MCF 10A (cell line): ENCODE data around the gene RFX2. TPM values are rescaled to one million over a fixed set of nuclear protein-coding genes. Genes with fewer than 3 reads are reported as not detected.
A peak's percentile ranks its signal among the peaks of the same experiment; 100 is the strongest.

Experiments
- BruUV-seq: library from RNA; stranded (reverse); fragments of 400-500 nt; replicated peaks from 2 replicates; lab custom pipeline; 2021; lab: Mats Ljungman, UMichigan
- CTCF ChIA-PET: fragments of 300-600 bp; sonication (Branson Sonifier 250); formaldehyde crosslinking; extraction: SDS; loops from one replicate; lab custom pipeline; 2021; ENCODE audit warnings: antibody characterized with exemption, inconsistent platforms; lab: Yijun Ruan, JAX
- POLR2A ChIA-PET: fragments of 300-600, 350-650 bp; sonication (Branson Sonifier 250); formaldehyde crosslinking; extraction: SDS; loops from one replicate; lab custom pipeline; 2020; ENCODE audit warnings: antibody characterized with exemption, inconsistent platforms; lab: Yijun Ruan, JAX
- DNase-seq: peaks from one replicate; pipeline ENCODE4 v3.0.0-alpha.2; 2018; ENCODE audit not compliant: unreplicated experiment
- H3K27ac Mint-ChIP-seq: one replicate; pipeline ENCODE4 v1.8.0; 2022; ENCODE audit warnings: mild to moderate bottlenecking, low read depth, mixed read lengths; ENCODE audit not compliant: unreplicated experiment
- H3K27me3 Mint-ChIP-seq: one replicate; pipeline ENCODE4 v1.8.0; 2022; ENCODE audit warnings: mixed read lengths; ENCODE audit not compliant: insufficient read depth, unreplicated experiment
- H3K36me3 Mint-ChIP-seq: one replicate; pipeline ENCODE4 v1.8.0; 2022; ENCODE audit warnings: mild to moderate bottlenecking, moderate library complexity, mixed read lengths; ENCODE audit not compliant: insufficient read depth, unreplicated experiment
- H3K4me1 Mint-ChIP-seq: one replicate; pipeline ENCODE4 v1.8.0; 2022; ENCODE audit warnings: mixed read lengths; ENCODE audit not compliant: insufficient read depth, unreplicated experiment
- H3K4me3 Mint-ChIP-seq: one replicate; pipeline ENCODE4 v1.8.0; 2022; ENCODE audit warnings: mild to moderate bottlenecking, moderate library complexity, mixed read lengths; ENCODE audit not compliant: unreplicated experiment
- H3K9me3 Mint-ChIP-seq: one replicate; pipeline ENCODE4 v1.8.0; 2022; ENCODE audit warnings: mixed read lengths; ENCODE audit not compliant: unreplicated experiment
- intact Hi-C: fragments of 100-400 bp; cut with micrococcal nuclease; formaldehyde crosslinking; loops from 2 replicates; pipeline ENCODE4 v1.14.1; 2022
- total RNA-seq: library from RNA; stranded (reverse); gene quantifications from 2 replicates; pipeline ENCODE4 v1.2.3, GENCODE V29; 2022
- TF ChIP-seq, protein P1 (sequence below): fragments of 200-600 bp; IDR thresholded peaks from one replicate; pipeline ENCODE4 v1.8.0; 2022; ENCODE audit warnings: antibody characterized with exemption, mild to moderate bottlenecking; ENCODE audit not compliant: unreplicated experiment

The RFX2 gene
- total RNA-seq, 1 experiment from 2014 or later = 9.9 TPM

DNA sequence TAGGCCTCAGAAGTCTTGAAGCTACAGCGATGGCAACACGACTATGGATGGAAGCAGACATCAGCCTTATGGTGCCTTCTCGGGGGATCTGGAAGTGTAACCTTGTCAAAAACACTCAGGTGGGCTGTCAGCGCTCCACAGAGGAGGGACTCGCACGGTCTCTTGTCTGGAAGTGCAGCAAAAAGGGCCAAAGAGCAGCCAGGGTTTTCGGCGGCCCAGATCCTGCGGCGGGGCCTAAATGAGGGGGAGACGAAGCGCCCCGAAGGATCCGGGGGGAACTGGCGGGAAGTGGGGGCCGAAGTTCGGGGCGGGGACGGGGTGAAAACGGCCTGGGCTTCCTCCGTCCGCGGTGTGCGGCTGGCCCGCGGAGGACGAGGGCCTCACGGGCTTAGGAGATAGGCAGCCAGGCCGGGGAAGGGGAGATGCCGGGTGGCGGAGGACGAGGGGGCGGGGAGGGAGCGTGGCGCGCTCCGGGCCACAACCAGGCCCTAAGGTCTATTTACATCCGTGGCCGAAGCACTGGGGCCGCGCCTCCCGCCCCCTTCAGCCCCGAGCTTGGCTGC, 133.0 kb downstream of the RFX2 start:
- TF ChIP-seq, protein P1, sequence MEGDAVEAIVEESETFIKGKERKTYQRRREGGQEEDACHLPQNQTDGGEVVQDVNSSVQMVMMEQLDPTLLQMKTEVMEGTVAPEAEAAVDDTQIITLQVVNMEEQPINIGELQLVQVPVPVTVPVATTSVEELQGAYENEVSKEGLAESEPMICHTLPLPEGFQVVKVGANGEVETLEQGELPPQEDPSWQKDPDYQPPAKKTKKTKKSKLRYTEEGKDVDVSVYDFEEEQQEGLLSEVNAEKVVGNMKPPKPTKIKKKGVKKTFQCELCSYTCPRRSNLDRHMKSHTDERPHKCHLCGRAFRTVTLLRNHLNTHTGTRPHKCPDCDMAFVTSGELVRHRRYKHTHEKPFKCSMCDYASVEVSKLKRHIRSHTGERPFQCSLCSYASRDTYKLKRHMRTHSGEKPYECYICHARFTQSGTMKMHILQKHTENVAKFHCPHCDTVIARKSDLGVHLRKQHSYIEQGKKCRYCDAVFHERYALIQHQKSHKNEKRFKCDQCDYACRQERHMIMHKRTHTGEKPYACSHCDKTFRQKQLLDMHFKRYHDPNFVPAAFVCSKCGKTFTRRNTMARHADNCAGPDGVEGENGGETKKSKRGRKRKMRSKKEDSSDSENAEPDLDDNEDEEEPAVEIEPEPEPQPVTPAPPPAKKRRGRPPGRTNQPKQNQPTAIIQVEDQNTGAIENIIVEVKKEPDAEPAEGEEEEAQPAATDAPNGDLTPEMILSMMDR = no peak
- no TSS peak for BruUV-seq
- Mint-ChIP-seq H3K9me3 (no peaks in the 10 kb centered on the region), H3K27ac (peak overlapping the region; percentile 96), H3K27me3 (no peaks in the 10 kb centered on the region), H3K4me1 (peaks cover 27% of the 10 kb centered on the region), H3K36me3 (peaks cover 7% of the 10 kb centered on the region), H3K4me3 (peak overlapping the region; percentile 89)
- intact Hi-C loops = no loop called here
- POLR2A ChIA-PET = interaction anchor here (0.6 to 3.5 kb wide), 10 partner anchors 9 to 261 kb away, joined by 3 to 18 read pairs (median 4); partner anchors contain the start of genes NDUFA11 and VMAC
- CTCF ChIA-PET = interaction anchor here (0.7 to 3.4 kb wide), 4 partner anchors 10 to 183 kb away, joined by 3 to 19 read pairs (median 11); no protein-coding TSS in a partner anchor
- DNase-seq = no peak

DNA sequence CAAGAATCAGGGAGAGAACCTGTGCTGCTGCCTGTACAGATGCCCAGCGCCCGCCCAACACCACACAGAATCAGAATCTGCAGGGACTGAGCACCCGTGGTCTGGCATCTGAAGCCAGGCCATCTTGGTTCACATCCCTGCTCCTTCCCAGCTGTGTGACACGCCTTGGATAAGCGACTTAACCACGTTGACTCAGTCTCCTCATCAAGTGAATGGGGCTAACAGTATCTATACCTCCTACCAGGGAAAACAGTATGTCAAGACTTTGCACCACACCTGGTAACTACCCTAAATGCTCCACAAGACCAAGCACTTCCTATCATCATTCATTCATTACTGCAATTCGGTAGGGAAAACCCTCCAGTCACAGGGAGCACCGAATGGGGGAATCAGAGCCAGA, 133.5 kb downstream of the RFX2 start:
- Mint-ChIP-seq H3K27ac (peak overlapping the region; percentile 96), H3K4me1 (peaks cover 27% of the 10 kb centered on the region), H3K27me3 (no peaks in the 10 kb centered on the region), H3K4me3 (peak overlapping the region; percentile 89), H3K9me3 (no peaks in the 10 kb centered on the region), H3K36me3 (peaks cover 7% of the 10 kb centered on the region)
- TF ChIP-seq, protein P1 = no peak
- CTCF ChIA-PET = interaction anchor here (0.7 to 2.9 kb wide), 4 partner anchors 10 to 1940 kb away, joined by 3 to 19 read pairs (median 4); no protein-coding TSS in a partner anchor
- POLR2A ChIA-PET = interaction anchor here (0.6 to 3.5 kb wide), 6 partner anchors 8 to 148 kb away, joined by 3 to 18 read pairs (median 4); partner anchors contain the start of genes NDUFA11 and VMAC
- intact Hi-C loops = no loop called here
- TSS peak; percentile 18 for BruUV-seq
- DNase-seq = no peak

DNA sequence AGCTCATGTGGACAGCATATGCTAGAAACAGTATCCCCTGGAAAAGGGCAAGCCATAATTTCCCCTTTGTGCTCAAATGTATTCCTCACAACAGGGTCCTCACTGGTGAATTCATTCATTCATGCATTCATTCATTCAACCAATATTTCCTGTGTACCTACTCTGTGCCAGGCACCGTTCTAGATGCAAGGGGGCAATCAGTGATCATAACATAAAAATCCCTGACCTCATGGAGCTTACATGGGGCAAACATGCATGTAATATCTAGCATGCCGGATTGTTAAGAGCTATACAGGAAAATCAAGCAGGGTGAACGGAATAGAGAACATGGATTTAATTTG, 134.9 kb downstream of the RFX2 start:
- Mint-ChIP-seq H3K4me3 (peak overlapping the region; percentile 89), H3K27ac (peak overlapping the region; percentile 67), H3K9me3 (no peaks in the 10 kb centered on the region), H3K27me3 (no peaks in the 10 kb centered on the region), H3K36me3 (peaks cover 7% of the 10 kb centered on the region), H3K4me1 (peaks cover 27% of the 10 kb centered on the region)
- TF ChIP-seq, protein P1 = no peak
- BruUV-seq = no TSS peak
- ChIA-PET CTCF (interaction anchor here (1.2 to 2.9 kb wide), 2 partner anchors 8 to 70 kb away, joined by 4 to 19 read pairs; partner anchors contain the start of gene VMAC), POLR2A (interaction anchor here (0.6 kb wide), 1 partner anchor 172 kb away, joined by 3 read pairs; no protein-coding TSS in a partner anchor)
- intact Hi-C loops = no loop called here
- no peak for DNase-seq

DNA sequence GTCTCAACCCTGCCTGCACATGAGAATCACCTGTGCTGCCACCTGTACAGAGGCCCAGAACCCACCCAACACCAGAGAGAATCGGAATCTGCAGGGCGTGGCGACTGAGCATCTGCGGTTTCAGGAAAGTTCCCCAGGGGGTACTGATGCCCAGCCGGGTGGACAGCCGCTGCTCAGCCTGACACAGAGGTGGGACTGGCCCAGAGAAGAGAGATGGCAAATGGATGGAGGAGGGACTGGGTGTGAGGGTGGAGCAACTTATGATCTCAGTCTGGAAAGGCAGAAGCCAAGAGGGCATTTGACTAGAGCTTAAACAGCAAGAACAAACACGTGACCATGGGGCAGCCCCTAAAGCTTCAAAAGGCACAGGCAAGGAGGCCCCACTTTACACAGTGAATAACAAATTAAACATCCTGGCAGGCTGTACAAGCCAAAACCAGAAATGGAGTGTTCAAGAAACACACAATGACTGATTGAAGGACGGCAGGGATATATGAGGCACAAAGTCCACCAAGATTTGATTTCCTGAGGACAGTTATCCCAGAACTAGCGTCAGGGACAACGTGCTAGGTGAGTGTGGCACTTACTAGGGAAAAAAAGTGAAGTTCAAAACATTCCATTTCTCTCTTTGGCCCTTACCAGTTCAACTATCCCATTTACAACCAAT, 135.4 kb downstream of the RFX2 start:
- peaks cover 27% of the 10 kb centered on the region for H3K4me1 Mint-ChIP-seq
- ChIA-PET POLR2A (interaction anchor here (0.6 kb wide), 2 partner anchors 172 to 235 kb away, joined by 3 to 4 read pairs; no protein-coding TSS in a partner anchor), CTCF (interaction anchor here (1.2 to 2.9 kb wide), 2 partner anchors 8 to 70 kb away, joined by 4 to 19 read pairs; partner anchors contain the start of gene VMAC)
- BruUV-seq = no TSS peak
- H3K27ac Mint-ChIP-seq = no peak overlapping the region
- no peak for DNase-seq
- H3K27me3 Mint-ChIP-seq = no peaks in the 10 kb centered on the region
- intact Hi-C loops = no loop called here
- H3K9me3 Mint-ChIP-seq = no peaks in the 10 kb centered on the region
- H3K4me3 Mint-ChIP-seq = no peak overlapping the region
- peaks cover 9% of the 10 kb centered on the region for H3K36me3 Mint-ChIP-seq
- TF ChIP-seq, protein P1 = no peak
